Natural killer cell (primary cell): ENCODE results near the gene UQCC5. TPM values are rescaled to one million over a fixed set of nuclear protein-coding genes. Genes with fewer than 3 reads are reported as not detected.
A peak's percentile ranks its signal among the peaks of the same experiment; 100 is the strongest.

Experiments
- ATAC-seq, 3 donors: fragments of 150-1000 bp in 2 of 3; fragments of 200-7000 bp in 1 of 3; cut with Tn5 transposase; 1 replicate in 1 of 3; 2 replicates in 2 of 3; pipeline ENCODE4 v1.10.0; 2021; ENCODE audit warnings: mild to moderate bottlenecking in 2 of 3, moderate library complexity in 2 of 3
- DNase-seq, 2 donors: peaks; one replicate each; pipeline versions ENCODE4 v3.0.0 to v3.0.0-alpha.2; 2013 to 2021; ENCODE audit warnings: mixed read lengths in 1 of 2
- H3K27ac ChIP-seq: one replicate; pipeline ENCODE4 v1.5.1; 2013; ENCODE audit warnings: mild to moderate bottlenecking, low read length
- H3K27me3 ChIP-seq: one replicate; pipeline ENCODE4 v1.6.1; 2013; ENCODE audit warnings: low read length; ENCODE audit not compliant: control insufficient read depth, insufficient read depth
- H3K36me3 ChIP-seq: one replicate; pipeline ENCODE4 v1.6.1; 2013; ENCODE audit warnings: low read length; ENCODE audit not compliant: control insufficient read depth, insufficient read depth
- H3K4me1 ChIP-seq: one replicate; pipeline ENCODE4 v1.6.1; 2013; ENCODE audit warnings: low read length; ENCODE audit not compliant: control insufficient read depth, insufficient read depth
- H3K4me3 ChIP-seq: one replicate; pipeline ENCODE4 v1.5.1; 2013; ENCODE audit warnings: low read length
- H3K9me3 ChIP-seq: one replicate; pipeline ENCODE4 v1.6.1; 2013; ENCODE audit warnings: low read length; ENCODE audit not compliant: control insufficient read depth, insufficient read depth
- H3K27ac Mint-ChIP-seq, 2 donors: one replicate each; pipeline ENCODE4 v1.8.0; 2022; ENCODE audit warnings: mild to moderate bottlenecking in 2 of 2, mixed read lengths in 2 of 2, moderate library complexity in 1 of 2
- H3K27me3 Mint-ChIP-seq, 2 donors: one replicate each; pipeline ENCODE4 v1.8.0; 2022; ENCODE audit warnings: low read depth in 2 of 2, mixed read lengths in 2 of 2
- H3K36me3 Mint-ChIP-seq: one replicate; pipeline ENCODE4 v1.8.0; 2022; ENCODE audit warnings: mixed read lengths
- H3K4me1 Mint-ChIP-seq, 2 donors: one replicate each; pipeline ENCODE4 v1.8.0; 2022; ENCODE audit warnings: mixed read lengths in 2 of 2
- H3K4me3 Mint-ChIP-seq: one replicate; pipeline ENCODE4 v1.8.0; 2022; ENCODE audit warnings: mild to moderate bottlenecking, moderate library complexity, mixed read lengths
- H3K9me3 Mint-ChIP-seq, 2 donors: one replicate each; pipeline ENCODE4 v1.8.0; 2022; ENCODE audit warnings: mixed read lengths in 2 of 2
- WGBS: methylation state at CpG from one replicate; pipeline ENCODE4 v1.1.7; 2013; ENCODE audit warnings: missing lambda C conversion rate; ENCODE audit not compliant: insufficient coverage; 5-methylcytosine and 5-hydroxymethylcytosine counted together
- intact Hi-C: fragments of 100-400 bp; cut with micrococcal nuclease; formaldehyde crosslinking; loops from one replicate; pipeline ENCODE4 v1.14.2; 2022
- total RNA-seq, 4 donors: library from RNA; stranded (reverse); fragments of 120-200 nt in 1 of 4; gene quantifications; one replicate each; pipeline versions ENCODE4 v1.2.3 to v1.2.4, GENCODE V29; 2013 to 2022
- TF ChIP-seq, protein P1 (sequence below): fragments of 200-600 bp; IDR thresholded peaks from one replicate; pipeline ENCODE4 v1.8.0; 2022; ENCODE audit warnings: antibody characterized with exemption

Gene UQCC5, protein sequence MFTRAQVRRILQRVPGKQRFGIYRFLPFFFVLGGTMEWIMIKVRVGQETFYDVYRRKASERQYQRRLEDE
- 1 to 10 TPM; 4.1 to 9.5 (median 7.3) TPM for total RNA-seq
- total RNA-seq (2013) = 6.5 TPM

DNA sequence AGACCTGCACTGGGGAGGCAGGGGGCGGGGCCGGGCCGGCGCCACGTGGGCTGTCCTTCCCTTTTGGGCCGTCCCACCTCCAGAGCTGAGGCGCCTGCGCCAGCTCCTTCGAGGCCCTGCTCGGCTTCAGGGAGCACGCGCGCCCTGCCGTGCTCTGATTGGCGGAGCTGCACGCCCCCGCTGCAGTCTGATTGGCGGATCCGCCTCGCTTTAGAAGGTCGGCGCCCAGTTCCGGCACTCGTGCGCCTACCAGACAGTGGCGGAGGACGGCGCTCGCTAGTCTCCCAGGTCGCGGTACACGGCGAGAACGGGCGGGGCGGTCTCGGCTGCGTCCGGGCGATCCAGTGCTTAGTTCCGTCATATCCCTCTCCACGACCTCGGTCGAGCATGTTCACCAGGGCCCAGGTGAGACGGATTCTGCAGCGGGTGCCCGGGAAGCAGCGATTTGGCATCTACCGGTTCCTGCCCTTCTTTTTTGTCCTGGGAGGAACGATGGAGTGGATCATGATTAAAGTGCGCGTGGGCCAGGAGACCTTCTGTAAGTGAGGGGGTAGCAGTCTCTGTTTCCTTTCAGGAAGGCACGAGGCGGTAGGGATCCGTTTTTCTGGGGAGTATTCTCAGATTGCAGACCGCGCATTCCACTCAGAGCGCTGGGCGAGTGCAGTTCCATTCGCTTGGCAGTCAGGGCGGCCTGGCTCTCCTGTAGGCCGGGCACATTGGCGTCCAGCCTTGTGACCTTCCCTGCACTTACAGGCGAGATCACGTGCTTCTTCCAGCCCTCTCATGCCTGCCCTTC lies at the start of gene UQCC5:
UQCC5 (plus strand) TSS at position 237 of the 796 bp plus-strand sequence; CDS start at position 388, 151 bp downstream.
- peak; percentile 95 to 99 for DNase-seq
- Histone ChIP-seq H3K4me1 (peaks cover 49% of the 10 kb centered on the region), H3K27ac (peak within 1 kb of the TSS; percentile 83), H3K36me3 (peaks cover 7% of the 10 kb centered on the region), H3K4me3 (peak within 1 kb of the TSS; percentile 94), H3K27me3 (no peaks in the 10 kb centered on the region), H3K9me3 (no peaks in the 10 kb centered on the region)
- H3K4me3 Mint-ChIP-seq = peak within 1 kb of the TSS; percentile 98
- H3K9me3 Mint-ChIP-seq = no peaks in the 10 kb centered on the region
- no peaks in the 10 kb centered on the region for H3K27me3 Mint-ChIP-seq
- no peaks in the 10 kb centered on the region for H3K36me3 Mint-ChIP-seq
- WGBS = under 1% methylated on average over 65 of the region's 65 CpGs
- H3K4me1 Mint-ChIP-seq = peaks cover 42 to 52% of the 10 kb centered on the region in 2 donors
- H3K27ac Mint-ChIP-seq = peak within 1 kb of the TSS; percentile 95 to 96
- peak; percentile 88 to 96 (median 91) for ATAC-seq
- TF ChIP-seq, protein P1, sequence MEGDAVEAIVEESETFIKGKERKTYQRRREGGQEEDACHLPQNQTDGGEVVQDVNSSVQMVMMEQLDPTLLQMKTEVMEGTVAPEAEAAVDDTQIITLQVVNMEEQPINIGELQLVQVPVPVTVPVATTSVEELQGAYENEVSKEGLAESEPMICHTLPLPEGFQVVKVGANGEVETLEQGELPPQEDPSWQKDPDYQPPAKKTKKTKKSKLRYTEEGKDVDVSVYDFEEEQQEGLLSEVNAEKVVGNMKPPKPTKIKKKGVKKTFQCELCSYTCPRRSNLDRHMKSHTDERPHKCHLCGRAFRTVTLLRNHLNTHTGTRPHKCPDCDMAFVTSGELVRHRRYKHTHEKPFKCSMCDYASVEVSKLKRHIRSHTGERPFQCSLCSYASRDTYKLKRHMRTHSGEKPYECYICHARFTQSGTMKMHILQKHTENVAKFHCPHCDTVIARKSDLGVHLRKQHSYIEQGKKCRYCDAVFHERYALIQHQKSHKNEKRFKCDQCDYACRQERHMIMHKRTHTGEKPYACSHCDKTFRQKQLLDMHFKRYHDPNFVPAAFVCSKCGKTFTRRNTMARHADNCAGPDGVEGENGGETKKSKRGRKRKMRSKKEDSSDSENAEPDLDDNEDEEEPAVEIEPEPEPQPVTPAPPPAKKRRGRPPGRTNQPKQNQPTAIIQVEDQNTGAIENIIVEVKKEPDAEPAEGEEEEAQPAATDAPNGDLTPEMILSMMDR = no peak
- intact Hi-C loops = loop anchor here (5.0 kb wide), 1 partner anchor 79 kb away; the partner anchor contains the start of gene NISCH

DNA sequence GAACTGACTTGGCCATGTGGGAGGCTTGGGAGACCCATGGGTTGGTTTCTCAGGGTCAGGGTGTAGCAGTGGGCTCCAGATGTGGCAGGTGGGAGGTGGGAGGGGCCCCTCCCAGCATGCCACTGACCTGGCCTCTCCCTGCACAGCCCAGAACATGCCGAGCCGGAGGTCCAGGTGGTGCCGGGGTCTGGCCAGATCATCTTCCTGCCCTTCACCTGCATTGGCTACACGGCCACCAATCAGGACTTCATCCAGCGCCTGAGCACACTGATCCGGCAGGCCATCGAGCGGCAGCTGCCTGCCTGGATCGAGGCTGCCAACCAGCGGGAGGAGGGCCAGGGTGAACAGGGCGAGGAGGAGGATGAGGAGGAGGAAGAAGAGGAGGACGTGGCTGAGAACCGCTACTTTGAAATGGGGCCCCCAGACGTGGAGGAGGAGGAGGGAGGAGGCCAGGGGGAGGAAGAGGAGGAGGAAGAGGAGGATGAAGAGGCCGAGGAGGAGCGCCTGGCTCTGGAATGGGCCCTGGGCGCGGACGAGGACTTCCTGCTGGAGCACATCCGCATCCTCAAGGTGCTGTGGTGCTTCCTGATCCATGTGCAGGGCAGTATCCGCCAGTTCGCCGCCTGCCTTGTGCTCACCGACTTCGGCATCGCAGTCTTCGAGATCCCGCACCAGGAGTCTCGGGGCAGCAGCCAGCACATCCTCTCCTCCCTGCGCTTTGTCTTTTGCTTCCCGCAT lies 49.2 kb upstream of the UQCC5 start:
- DNase-seq = no peak
- H3K4me1 Mint-ChIP-seq = peaks cover 0 to 4% of the 10 kb centered on the region in 2 donors
- intact Hi-C loops = no loop called here

DNA sequence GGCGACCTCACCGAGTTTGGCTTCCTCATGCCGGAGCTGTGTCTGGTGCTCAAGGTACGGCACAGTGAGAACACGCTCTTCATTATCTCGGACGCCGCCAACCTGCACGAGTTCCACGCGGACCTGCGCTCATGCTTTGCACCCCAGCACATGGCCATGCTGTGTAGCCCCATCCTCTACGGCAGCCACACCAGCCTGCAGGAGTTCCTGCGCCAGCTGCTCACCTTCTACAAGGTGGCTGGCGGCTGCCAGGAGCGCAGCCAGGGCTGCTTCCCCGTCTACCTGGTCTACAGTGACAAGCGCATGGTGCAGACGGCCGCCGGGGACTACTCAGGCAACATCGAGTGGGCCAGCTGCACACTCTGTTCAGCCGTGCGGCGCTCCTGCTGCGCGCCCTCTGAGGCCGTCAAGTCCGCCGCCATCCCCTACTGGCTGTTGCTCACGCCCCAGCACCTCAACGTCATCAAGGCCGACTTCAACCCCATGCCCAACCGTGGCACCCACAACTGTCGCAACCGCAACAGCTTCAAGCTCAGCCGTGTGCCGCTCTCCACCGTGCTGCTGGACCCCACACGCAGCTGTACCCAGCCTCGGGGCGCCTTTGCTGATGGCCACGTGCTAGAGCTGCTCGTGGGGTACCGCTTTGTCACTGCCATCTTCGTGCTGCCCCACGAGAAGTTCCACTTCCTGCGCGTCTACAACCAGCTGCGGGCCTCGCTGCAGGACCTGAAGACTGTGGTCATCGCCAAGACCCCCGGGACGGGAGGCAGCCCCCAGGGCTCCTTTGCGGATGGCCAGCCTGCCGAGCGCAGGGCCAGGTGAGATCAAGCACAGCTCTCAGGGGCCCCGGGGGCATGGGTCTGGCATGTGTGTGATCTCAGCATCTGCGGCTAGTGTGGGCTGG lies 48.4 kb upstream of the UQCC5 start:
- TF ChIP-seq, protein P1 = no peak
- Mint-ChIP-seq H3K27me3 (no peaks in the 10 kb centered on the region), H3K27ac (peak overlapping the region in 1 of 2 donors; percentile 38), H3K4me1 (no peaks in the 10 kb centered on the region), H3K36me3 (no peaks in the 10 kb centered on the region), H3K9me3 (no peaks in the 10 kb centered on the region), H3K4me3 (no peak overlapping the region)
- intact Hi-C loops = no loop called here
- peaks cover 12% of the 10 kb centered on the region for H3K4me1 ChIP-seq
- no peak overlapping the region for H3K27ac ChIP-seq
- no peaks in the 10 kb centered on the region for H3K9me3 ChIP-seq
- no peaks in the 10 kb centered on the region for H3K27me3 ChIP-seq
- peaks cover 64% of the 10 kb centered on the region for H3K36me3 ChIP-seq
- 97% methylated on average over 58 of the region's 59 CpGs for WGBS
- ATAC-seq (no peak), DNase-seq (no peak)
- no peak overlapping the region for H3K4me3 ChIP-seq

More for the DNA sequence above, 49.2 kb upstream of the UQCC5 start:
- Histone ChIP-seq H3K27ac (no peak overlapping the region), H3K27me3 (no peaks in the 10 kb centered on the region), H3K4me3 (no peak overlapping the region), H3K4me1 (peaks cover 12% of the 10 kb centered on the region), H3K36me3 (peaks cover 63% of the 10 kb centered on the region), H3K9me3 (no peaks in the 10 kb centered on the region)
- WGBS = 95% methylated on average over 31 of the region's 31 CpGs
- H3K36me3 Mint-ChIP-seq = no peaks in the 10 kb centered on the region
- H3K4me3 Mint-ChIP-seq = no peak overlapping the region
- no peak for ATAC-seq
- TF ChIP-seq, protein P1 = no peak
- H3K9me3 Mint-ChIP-seq = no peaks in the 10 kb centered on the region
- no peaks in the 10 kb centered on the region for H3K27me3 Mint-ChIP-seq
- H3K27ac Mint-ChIP-seq = peak overlapping the region in 1 of 2 donors; percentile 38
